ENCODE data around the gene UTP14C.
A peak's percentile ranks its signal among the peaks of the same experiment; 100 is the strongest.
"Not testable (repeated sequence)": the region's sequence is repeated elsewhere in the genome, so short reads cannot be mapped to it uniquely, and the experiment has no call there.

Gene UTP14C

GRCh38 chr13:52004511-52005170 is 19.9 kb upstream of the UTP14C start:
- no peak for DNase-seq

GRCh38 chr13:52005841-52006522 is 18.5 kb upstream of the UTP14C start:
- DNase-seq: no peak

- DNase-seq: no peak
Observed at GRCh38 chr13:52006523-52007245, 17.8 kb upstream of the UTP14C start.

- DNase-seq: no peak
Observed at GRCh38 chr13:52009946-52010345, 14.5 kb upstream of the UTP14C start.

DNA sequence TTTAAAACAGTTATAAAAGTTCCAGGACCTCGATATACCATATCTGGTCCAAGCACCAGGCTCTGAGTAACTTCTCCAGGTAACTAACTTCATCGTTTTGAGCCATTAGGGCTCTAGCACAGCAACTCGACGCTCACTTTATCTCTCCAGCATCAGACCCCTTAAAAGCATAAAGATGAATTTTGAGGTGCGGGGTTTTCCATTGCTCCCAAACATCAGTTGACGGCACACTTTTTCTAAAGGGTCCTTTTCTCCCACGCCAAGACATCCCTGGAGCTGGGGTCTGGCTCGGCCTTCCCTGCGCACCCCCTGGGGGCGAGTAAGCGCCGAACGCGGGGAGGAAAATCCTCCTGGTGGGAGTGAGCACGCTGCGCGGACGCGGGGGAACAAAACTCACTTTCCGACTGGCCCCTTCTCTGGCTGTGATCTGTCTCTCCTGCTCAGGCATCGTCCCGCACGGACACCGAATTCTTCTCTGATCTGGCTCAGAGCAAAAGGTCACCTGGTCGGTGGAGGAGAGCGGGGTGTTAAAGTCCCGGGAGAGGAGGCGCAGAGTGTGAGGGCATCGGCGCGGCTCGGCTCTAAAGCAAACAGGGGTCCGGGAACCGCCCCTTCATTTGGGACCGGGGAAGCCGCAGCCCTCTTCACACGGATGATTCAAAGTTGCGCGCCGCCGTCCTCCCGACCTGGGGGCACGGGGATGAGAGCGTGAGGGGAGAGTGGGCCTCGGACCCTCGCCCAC is 13.4 kb upstream of the UTP14C start, which contains the start of gene ATP7B:
ATP7B (minus strand) TSS at position 561 of the 742 bp plus-strand sequence; CDS start at position 448, 113 bp downstream.
- no peak for DNase-seq

GRCh38 chr13:52011632-52012511 is 12.6 kb upstream of the UTP14C start, which contains the start of gene ALG11:
TSS of gene ALG11 (plus strand) at chr13:52012398. CDS start at chr13:52012419, 21 bp downstream.
- DNase-seq: peak; percentile 97

GRCh38 chr13:52012512-52012836 is 12.0 kb upstream of the UTP14C start:
- no peak for DNase-seq

- no peak for DNase-seq
Observed at GRCh38 chr13:52016296-52016695, 8.2 kb upstream of the UTP14C start.

GRCh38 chr13:52020191-52020590 is 4.3 kb upstream of the UTP14C start:
- DNase-seq: no peak

- DNase-seq: no peak
Observed at GRCh38 chr13:52022356-52022755, 2.1 kb upstream of the UTP14C start.

DNA sequence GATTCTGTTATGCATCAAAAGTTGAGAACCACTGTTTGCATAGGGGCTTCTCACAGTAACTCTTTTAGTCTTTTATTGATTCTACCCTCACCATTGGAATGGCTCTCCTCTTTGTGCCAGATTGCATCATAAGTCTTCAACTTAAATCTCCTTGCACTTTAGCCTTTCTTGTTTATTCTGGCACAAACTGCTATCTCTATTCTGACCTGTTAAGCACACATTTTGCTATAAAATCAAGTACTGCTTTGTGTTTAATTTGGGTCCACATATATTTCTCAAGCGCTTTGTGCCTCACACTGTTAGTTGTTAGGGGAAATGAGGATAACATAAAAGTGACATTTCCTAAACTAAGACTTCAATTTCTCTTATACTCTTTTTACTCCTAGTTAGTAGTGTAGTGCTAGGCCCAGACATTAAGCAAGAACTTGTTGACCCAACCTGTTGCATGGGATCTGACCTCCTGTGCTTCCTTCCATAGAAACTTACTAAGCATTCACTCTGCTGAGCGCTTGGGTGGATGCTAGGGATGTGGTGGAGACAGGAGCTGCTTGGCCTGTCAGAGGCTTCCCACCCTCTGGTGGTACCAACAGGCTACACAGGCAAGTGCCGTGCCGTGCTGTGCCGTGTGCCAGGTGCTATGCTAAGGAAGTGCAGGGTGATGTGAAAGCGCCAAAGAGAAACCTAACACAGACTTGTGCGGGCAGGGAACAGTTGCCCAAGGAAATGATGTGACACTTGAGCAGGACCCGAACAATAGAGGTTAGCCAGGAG is 1.2 kb downstream of the UTP14C start:
- DNase-seq: no peak

DNA sequence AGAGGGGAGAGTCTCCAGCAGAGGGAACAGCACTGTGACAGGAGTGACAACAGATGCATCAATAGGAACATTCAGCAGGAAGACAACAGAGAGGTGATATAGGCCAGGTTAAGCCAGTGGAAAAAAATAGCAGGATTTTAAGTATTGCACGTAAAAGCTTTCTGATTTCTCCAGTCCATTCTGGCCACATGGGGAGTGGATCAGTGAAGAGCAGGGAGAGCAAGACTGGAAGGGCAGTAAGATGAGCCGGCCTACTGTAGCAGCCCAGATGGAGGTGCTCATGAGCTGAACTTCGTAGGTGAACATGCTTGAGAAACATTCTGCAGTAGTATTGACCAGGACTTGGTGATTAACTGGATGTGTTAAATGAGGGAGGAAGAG is 1.7 kb downstream of the UTP14C start:
- DNase-seq: no peak

DNA sequence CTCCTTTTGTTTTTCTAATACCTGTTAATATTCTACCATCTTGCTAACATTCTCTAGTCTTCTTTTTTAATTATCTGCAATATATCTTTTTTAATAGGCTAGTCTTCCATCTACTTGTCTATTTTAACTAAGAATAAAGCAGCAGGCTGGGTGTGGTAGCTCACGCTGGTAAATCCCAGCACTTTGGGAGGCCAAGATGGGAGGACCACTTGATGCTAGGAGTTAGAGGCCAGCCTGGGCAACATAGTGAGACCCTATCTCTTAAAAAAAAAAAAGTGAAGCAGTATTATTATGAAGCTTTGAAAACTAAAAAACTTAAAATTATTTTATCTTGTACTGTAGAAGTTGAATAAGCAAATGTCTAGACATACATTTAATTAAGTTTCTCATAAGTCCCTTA is 3.3 kb downstream of the UTP14C start:
- DNase-seq: no peak

GRCh38 chr13:52029569-52029968 is 5.1 kb downstream of the UTP14C start:
- peak; percentile 1 for DNase-seq

DNA sequence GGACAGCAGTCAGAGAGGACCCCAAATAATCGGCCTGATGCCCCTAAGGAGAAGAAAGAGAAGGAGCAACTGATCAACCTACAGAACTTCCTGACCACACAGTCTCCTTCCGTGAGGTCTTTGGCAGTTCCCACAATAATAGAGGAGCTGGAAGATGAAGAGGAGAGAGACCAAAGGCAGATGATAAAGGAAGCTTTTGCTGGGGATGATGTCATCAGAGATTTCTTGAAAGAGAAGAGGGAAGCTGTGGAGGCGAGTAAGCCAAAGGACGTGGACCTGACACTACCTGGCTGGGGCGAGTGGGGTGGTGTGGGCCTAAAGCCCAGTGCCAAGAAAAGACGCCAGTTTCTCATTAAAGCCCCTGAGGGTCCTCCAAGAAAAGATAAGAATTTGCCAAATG is 5.9 kb downstream of the UTP14C start:
- DNase-seq: not testable (repeated sequence)

- no peak for DNase-seq
Observed at GRCh38 chr13:52033039-52033438, 8.5 kb downstream of the UTP14C start.

DNA sequence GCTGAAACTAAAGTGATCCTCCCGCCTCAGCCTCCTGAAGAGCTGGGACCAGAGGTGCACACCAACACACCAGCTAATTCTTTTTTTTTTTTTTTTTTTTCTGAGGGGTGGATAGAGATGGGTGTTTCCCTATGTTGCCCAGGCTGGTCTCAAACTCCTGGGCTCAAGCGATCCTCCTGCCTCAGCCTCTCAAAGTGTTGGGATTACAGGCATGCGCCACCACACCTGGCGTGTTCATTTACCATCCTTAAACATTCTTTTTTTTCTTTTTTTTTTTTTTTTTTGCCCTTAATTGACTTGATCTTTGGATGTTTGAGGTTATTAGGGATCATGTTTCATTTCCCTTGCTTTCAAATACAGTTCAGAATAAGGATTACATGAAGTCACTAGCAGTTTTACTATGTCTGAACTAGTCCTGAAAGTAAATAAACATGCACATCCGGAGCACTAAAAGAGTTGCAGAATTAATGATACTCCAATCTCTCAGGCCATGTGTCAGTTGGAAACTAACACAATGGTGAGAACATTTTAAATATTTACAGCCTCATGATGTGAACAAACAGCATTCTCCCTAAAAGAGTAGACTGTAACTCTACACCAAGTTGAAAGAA is 10.2 kb downstream of the UTP14C start:
- peak; percentile 53 for DNase-seq

DNA sequence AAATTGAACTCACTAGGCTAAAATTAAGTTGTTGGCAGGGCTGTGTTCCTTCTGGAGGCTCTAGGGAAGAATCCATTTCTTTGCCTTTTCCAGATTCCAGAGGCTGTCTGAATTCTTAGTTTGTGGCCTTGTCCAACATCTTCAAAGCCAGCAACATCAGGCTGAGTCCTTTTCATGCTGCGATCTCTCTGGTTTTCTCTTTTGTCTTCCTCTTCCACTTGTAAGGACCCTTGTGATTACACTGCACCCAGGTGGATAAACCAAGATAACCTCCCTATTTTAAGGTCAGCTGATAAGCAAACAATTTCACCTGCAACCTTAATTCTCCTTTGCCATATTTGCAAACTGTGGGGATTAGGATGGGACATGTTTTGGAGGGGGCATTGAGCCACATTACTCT is 11.5 kb downstream of the UTP14C start:
- DNase-seq: no peak

DNA sequence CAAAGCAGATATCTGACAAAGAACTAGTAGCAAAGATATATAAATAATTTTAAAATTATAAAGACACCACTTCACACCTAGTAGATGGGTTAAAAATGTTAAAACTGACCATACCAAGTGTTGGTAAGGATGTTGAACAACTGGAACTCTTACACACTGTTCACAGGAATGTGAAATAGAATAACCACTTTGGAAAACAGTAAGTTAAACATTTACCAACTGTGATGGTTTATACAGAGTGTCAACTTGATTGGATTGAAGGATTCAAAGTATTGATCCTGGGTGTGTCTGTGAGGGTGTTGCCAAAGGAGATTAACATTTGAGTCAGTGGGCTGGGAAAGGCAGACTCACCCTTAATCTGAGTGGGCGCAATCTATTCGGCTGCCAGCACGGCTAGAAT is 19.2 kb downstream of the UTP14C start:
- DNase-seq: no peak

DNA sequence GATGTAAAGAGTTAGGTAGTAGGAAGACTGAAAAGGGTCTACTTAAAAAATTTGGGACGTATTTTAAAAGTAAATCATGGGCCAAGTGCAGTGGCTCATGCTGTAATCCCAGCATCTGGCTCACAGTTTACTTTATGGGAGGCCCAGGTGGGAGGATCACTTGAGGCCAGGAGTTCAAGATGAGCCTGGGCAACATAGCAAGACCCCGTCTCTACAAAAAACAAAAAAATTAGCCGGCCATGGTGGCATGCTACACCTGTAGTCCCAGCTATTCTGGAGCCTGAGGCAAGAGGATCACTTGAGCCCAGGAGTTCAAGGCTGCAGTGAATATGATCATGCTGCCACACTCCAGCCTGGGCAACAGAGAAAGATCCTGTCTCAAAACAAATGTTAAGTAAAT is 23.0 kb downstream of the UTP14C start:
- no peak for DNase-seq

DNA sequence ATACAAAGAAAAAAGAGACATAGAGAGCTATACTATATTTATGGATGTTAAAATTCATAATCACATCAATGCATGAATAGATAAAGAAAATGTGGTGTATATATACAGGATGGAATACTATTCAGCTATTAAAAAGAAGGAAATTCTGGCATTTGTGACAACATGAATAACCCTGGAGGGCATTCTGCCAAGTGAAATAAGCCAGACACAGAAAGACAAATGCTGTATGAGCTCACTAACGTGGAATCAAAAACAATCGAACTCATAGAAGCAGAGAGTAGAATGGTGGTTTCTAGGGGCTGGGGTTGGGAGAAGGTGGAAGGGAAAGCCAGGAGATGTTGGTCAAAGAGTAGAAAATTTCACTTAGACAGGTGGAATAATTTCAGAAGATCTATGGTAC is 24.0 kb downstream of the UTP14C start:
- DNase-seq: no peak
